Progenitor cell of endocrine pancreas (in vitro differentiated cells): ENCODE measurements around the gene AK5. TPM values are rescaled to one million over a fixed set of nuclear protein-coding genes. Genes with fewer than 3 reads are reported as not detected.

Source experiments
- DNase-seq: peaks from one replicate; pipeline ENCODE4 v3.0.0; 2021; ENCODE audit warnings: low spot score; ENCODE audit not compliant: unreplicated experiment
- H3K27ac Mint-ChIP-seq: 2 replicates; pipeline ENCODE4 v1.8.0; 2021; ENCODE audit warnings: mild to moderate bottlenecking, moderate library complexity, mixed read lengths
- H3K27me3 Mint-ChIP-seq: 2 replicates; pipeline ENCODE4 v1.8.0; 2021; ENCODE audit warnings: mixed read lengths
- H3K36me3 Mint-ChIP-seq: 2 replicates; pipeline ENCODE4 v1.8.0; 2022; ENCODE audit warnings: mixed read lengths; ENCODE audit not compliant: insufficient read depth
- H3K4me1 Mint-ChIP-seq: 2 replicates; pipeline ENCODE4 v1.8.0; 2021; ENCODE audit warnings: low read depth, mixed read lengths
- H3K4me3 Mint-ChIP-seq: 2 replicates; pipeline ENCODE4 v1.8.0; 2021; ENCODE audit warnings: low read depth, mild to moderate bottlenecking, moderate library complexity, mixed read lengths
- H3K9me3 Mint-ChIP-seq: 2 replicates; pipeline ENCODE4 v1.8.0; 2021; ENCODE audit warnings: low read depth, mixed read lengths
- total RNA-seq: library from RNA; stranded (reverse); gene quantifications from 2 replicates; pipeline ENCODE4 v1.2.1, GENCODE V29; 2021
- TF ChIP-seq, protein P1 (sequence below): fragments of 200-600 bp; sonication (generic); IDR thresholded peaks from one replicate; pipeline ENCODE4 v1.5.0; 2021; ENCODE audit warnings: antibody characterized with exemption, mild to moderate bottlenecking; ENCODE audit not compliant: unreplicated experiment

The AK5 gene
- total RNA-seq, 1 donor from 2014 or later = 4.0 TPM

DNA sequence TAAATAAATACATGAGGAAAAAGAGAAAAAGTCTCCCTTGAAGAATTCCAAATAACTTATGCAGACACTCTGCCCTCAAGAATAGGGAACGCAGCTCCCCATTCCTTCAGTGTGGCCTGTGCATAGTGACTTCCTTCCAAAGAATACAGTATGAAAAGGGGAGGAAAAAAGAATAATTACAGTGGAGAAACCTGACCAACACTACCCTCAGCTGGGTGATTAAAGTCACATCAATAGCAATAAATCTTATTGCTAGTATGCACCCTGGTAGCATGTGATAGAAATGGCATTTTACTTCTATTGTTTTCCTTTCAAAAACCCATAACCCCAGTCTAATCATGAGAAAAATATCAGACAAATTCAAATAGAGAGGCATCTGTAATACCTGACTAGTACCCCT lies 315.5 kb downstream of the AK5 start:
- H3K27ac Mint-ChIP-seq = no peak overlapping the region
- peaks cover 5% of the 10 kb centered on the region for H3K4me1 Mint-ChIP-seq
- no peak overlapping the region for H3K4me3 Mint-ChIP-seq
- H3K9me3 Mint-ChIP-seq = no peaks in the 10 kb centered on the region
- TF ChIP-seq, protein P1, sequence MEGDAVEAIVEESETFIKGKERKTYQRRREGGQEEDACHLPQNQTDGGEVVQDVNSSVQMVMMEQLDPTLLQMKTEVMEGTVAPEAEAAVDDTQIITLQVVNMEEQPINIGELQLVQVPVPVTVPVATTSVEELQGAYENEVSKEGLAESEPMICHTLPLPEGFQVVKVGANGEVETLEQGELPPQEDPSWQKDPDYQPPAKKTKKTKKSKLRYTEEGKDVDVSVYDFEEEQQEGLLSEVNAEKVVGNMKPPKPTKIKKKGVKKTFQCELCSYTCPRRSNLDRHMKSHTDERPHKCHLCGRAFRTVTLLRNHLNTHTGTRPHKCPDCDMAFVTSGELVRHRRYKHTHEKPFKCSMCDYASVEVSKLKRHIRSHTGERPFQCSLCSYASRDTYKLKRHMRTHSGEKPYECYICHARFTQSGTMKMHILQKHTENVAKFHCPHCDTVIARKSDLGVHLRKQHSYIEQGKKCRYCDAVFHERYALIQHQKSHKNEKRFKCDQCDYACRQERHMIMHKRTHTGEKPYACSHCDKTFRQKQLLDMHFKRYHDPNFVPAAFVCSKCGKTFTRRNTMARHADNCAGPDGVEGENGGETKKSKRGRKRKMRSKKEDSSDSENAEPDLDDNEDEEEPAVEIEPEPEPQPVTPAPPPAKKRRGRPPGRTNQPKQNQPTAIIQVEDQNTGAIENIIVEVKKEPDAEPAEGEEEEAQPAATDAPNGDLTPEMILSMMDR = no peak
- no peak for DNase-seq
- H3K36me3 Mint-ChIP-seq = peaks cover 8% of the 10 kb centered on the region
- no peaks in the 10 kb centered on the region for H3K27me3 Mint-ChIP-seq

DNA sequence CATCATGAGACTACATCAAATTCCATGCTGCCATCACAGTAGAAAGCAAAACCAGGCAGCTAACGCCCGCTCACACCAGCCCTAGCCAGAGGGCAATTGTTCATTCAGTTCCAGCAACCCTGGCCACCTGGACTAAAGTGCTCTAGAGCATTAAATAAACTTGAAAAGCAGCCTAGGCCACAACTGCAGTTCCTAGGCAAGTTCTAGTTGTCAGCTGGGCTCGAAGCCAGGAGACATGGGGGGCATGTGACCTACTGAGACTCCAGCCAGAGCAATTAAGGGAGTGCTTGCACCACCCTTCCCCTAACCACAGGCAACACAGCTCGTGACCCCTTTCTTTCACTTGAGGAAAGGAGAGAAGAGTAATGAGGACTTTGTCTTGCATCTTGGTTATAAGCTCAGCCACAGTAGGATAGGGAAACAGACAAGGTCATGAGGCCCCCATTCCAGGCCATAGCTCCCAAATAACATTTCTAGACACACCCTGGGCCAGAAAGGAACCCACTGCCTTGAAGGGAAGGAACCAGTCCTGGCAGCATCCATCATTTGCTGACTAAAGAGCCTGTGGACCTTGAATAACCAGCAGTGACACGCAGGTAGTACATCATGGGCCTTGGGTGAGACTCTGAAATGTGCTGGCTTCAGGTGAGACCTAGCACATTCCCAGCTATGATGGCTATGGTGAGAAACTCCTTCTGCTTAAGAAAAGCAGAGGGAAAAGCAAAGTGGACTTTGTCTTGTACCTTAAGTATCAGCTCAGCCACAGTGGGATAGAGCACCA lies 323.6 kb downstream of the AK5 start:
- no peaks in the 10 kb centered on the region for H3K27me3 Mint-ChIP-seq
- peaks cover 4% of the 10 kb centered on the region for H3K4me1 Mint-ChIP-seq
- H3K9me3 Mint-ChIP-seq = peaks cover 22% of the 10 kb centered on the region
- H3K4me3 Mint-ChIP-seq = no peak overlapping the region
- peaks cover 38% of the 10 kb centered on the region for H3K36me3 Mint-ChIP-seq
- no peak for DNase-seq
- TF ChIP-seq, protein P1 = no peak
- H3K27ac Mint-ChIP-seq = no peak overlapping the region

DNA sequence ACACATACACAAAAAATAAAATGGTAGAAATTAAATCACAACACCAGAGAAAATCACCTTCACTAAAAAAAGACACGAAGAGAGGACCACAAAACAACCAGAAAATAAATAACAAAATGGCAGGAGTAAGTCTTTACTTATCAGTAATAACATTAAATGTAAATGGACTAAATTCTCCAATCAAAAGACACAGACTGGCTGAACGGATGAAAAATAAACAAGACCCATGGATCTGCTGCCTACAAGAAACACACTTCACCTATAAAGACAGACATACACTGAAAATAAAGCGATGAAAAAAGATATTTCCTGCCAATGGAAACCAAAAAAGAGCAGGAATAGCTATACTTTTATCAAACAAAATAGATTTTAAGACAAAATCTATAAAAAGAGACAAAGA lies 327.1 kb downstream of the AK5 start:
- H3K36me3 Mint-ChIP-seq = peaks cover 53% of the 10 kb centered on the region
- no peaks in the 10 kb centered on the region for H3K27me3 Mint-ChIP-seq
- no peak for DNase-seq
- no peak overlapping the region for H3K27ac Mint-ChIP-seq
- H3K4me3 Mint-ChIP-seq = no peak overlapping the region
- peaks cover 36% of the 10 kb centered on the region for H3K9me3 Mint-ChIP-seq
- TF ChIP-seq, protein P1 = no peak
- H3K4me1 Mint-ChIP-seq = peaks cover 1% of the 10 kb centered on the region

Other genes starting within 250 kb of the AK5 start
- gene PIGK, start 62.6 kb upstream of the AK5 start, total RNA-seq = 22.1 and 22.7 TPM in 2 replicates